Peyer's patch (tissue), 4 donors: ENCODE measurements around the gene SCFD1. TPM values are rescaled to one million over a fixed set of nuclear protein-coding genes. Genes with fewer than 3 reads are reported as not detected.

Experiments used
- DNase-seq, 3 donors: peaks; one replicate each; pipeline ENCODE4 v3.0.0-alpha.2; 2017 to 2019
- H3K27ac ChIP-seq, 4 donors: fragments of 200-600 bp; sonication (generic); one replicate each; pipeline ENCODE4 v1.5.1; 2016 to 2019
- H3K27me3 ChIP-seq, 2 donors: fragments of 200-600 bp; sonication (generic); one replicate each; pipeline ENCODE4 v1.5.1; 2019
- H3K36me3 ChIP-seq, 3 donors: fragments of 200-600 bp; sonication (generic); one replicate each; pipeline ENCODE4 v1.5.1; 2016 to 2019
- H3K4me1 ChIP-seq, 4 donors: fragments of 200-600 bp; sonication (generic); one replicate each; pipeline ENCODE4 v1.5.1; 2016 to 2019
- H3K4me3 ChIP-seq, 4 donors: fragments of 200-600 bp; sonication (generic); 1 replicate in 3 of 4; 2 replicates in 1 of 4; pipeline ENCODE4 v1.5.1; 2016 to 2019; ENCODE audit warnings: mild to moderate bottlenecking in 1 of 4
- H3K9me3 ChIP-seq, 4 donors: fragments of 200-600 bp; sonication (generic); one replicate each; pipeline ENCODE4 v1.5.1; 2016 to 2019; ENCODE audit warnings: mild to moderate bottlenecking in 1 of 4
- CTCF ChIP-seq, 6 experiments: fragments of 450-650 bp in 4 of 6; fragments of 200-600 bp in 2 of 6; sonication (generic) in 1 of 6; IDR thresholded peaks; one replicate each; pipeline ENCODE4 v1.5.1; 2017 to 2019; ENCODE audit warnings: antibody characterized with exemption in 6 of 6, mild to moderate bottlenecking in 3 of 6, moderate library complexity in 1 of 6
- POLR2A ChIP-seq, 2 donors: fragments of 450-650 bp; IDR thresholded peaks; one replicate each; pipeline ENCODE4 v1.5.1; 2017; ENCODE audit warnings: antibody characterized with exemption in 2 of 2, mild to moderate bottlenecking in 2 of 2, moderate library complexity in 2 of 2
- total RNA-seq, 4 donors: library from RNA; depleted of rRNA; stranded (reverse); fragments of >200 nt; gene quantifications; one replicate each; pipeline ENCODE4 v1.1.0, GENCODE V29; 2016

Gene SCFD1
- total RNA-seq, 4 donors from 2014 or later = 31.8 to 77.3 (median 53.0) TPM

GRCh38 chr14:30692669-30693068, 70.5 kb downstream of the SCFD1 start:
- no peak for TF ChIP-seq CTCF (IDR thresholded peaks at IDR 0.05)
- TF ChIP-seq POLR2A (IDR thresholded peaks at IDR 0.05) = no peak
- H3K27me3 ChIP-seq = no peaks in the 10 kb centered on the region
- no peak for DNase-seq
- no peaks in the 10 kb centered on the region for H3K9me3 ChIP-seq
- H3K4me1 ChIP-seq = peaks cover 0 to 3% (median 0%) of the 10 kb centered on the region in 4 donors
- H3K4me3 ChIP-seq = no peak overlapping the region
- peaks cover 0 to 13% (median 0%) of the 10 kb centered on the region in 3 donors for H3K36me3 ChIP-seq
- no peak overlapping the region for H3K27ac ChIP-seq

- Histone ChIP-seq H3K27me3 (no peaks in the 10 kb centered on the region), H3K4me3 (no peak overlapping the region), H3K4me1 (no peaks in the 10 kb centered on the region), H3K9me3 (no peaks in the 10 kb centered on the region), H3K36me3 (peaks cover 0 to 49% (median 0%) of the 10 kb centered on the region in 3 donors), H3K27ac (no peak overlapping the region)
- DNase-seq = no peak
- TF ChIP-seq POLR2A (IDR thresholded peaks at IDR 0.05) (no peak), CTCF (IDR thresholded peaks at IDR 0.05) (no peak)
Observed at GRCh38 chr14:30698463-30698862, 76.3 kb downstream of the SCFD1 start.

- DNase-seq = no peak
- no peak for TF ChIP-seq POLR2A (IDR thresholded peaks at IDR 0.05)
- no peak for TF ChIP-seq CTCF (IDR thresholded peaks at IDR 0.05)
- H3K9me3 ChIP-seq = no peaks in the 10 kb centered on the region
- H3K36me3 ChIP-seq = peaks cover 0 to 37% (median 0%) of the 10 kb centered on the region in 3 donors
- no peaks in the 10 kb centered on the region for H3K4me1 ChIP-seq
- H3K27me3 ChIP-seq = no peaks in the 10 kb centered on the region
- no peak overlapping the region for H3K27ac ChIP-seq
- no peak overlapping the region for H3K4me3 ChIP-seq
Observed at GRCh38 chr14:30706704-30707103, 84.6 kb downstream of the SCFD1 start.

- peaks cover 0 to 28% (median 0%) of the 10 kb centered on the region in 3 donors for H3K36me3 ChIP-seq
- H3K27ac ChIP-seq = no peak overlapping the region
- no peak overlapping the region for H3K4me3 ChIP-seq
Observed at GRCh38 chr14:30708157-30708556, 86.0 kb downstream of the SCFD1 start.

GRCh38 chr14:30709201-30709600, 87.1 kb downstream of the SCFD1 start:
- Histone ChIP-seq H3K4me3 (no peak overlapping the region), H3K9me3 (no peaks in the 10 kb centered on the region), H3K4me1 (no peaks in the 10 kb centered on the region), H3K27ac (no peak overlapping the region), H3K27me3 (no peaks in the 10 kb centered on the region), H3K36me3 (peaks cover 0 to 28% (median 0%) of the 10 kb centered on the region in 3 donors)
- DNase-seq = no peak
- TF ChIP-seq CTCF (IDR thresholded peaks at IDR 0.05) (no peak), POLR2A (IDR thresholded peaks at IDR 0.05) (no peak)

More at GRCh38 chr14:30708157-30708556, 86.0 kb downstream of the SCFD1 start:
- TF ChIP-seq POLR2A (IDR thresholded peaks at IDR 0.05) (no peak), CTCF (IDR thresholded peaks at IDR 0.05) (no peak)
- H3K9me3 ChIP-seq = no peaks in the 10 kb centered on the region
- no peaks in the 10 kb centered on the region for H3K4me1 ChIP-seq
- no peaks in the 10 kb centered on the region for H3K27me3 ChIP-seq
- no peak for DNase-seq

GRCh38 chr14:30710876-30711275, 88.8 kb downstream of the SCFD1 start:
- Histone ChIP-seq H3K4me1 (no peaks in the 10 kb centered on the region), H3K36me3 (peaks cover 0 to 21% (median 0%) of the 10 kb centered on the region in 3 donors), H3K9me3 (no peaks in the 10 kb centered on the region), H3K27ac (no peak overlapping the region), H3K4me3 (no peak overlapping the region), H3K27me3 (no peaks in the 10 kb centered on the region)
- TF ChIP-seq CTCF (IDR thresholded peaks at IDR 0.05) = no peak
- TF ChIP-seq POLR2A (IDR thresholded peaks at IDR 0.05) = no peak
- no peak for DNase-seq
